Pancreas (tissue), 10 donors: Measurements from ENCODE around the gene ORAI1. TPM values are rescaled to one million over a fixed set of nuclear protein-coding genes. Genes with fewer than 3 reads are reported as not detected.
"Not testable (repeated sequence)": the region's sequence is repeated elsewhere in the genome, so short reads cannot be mapped to it uniquely, and the experiment has no call there.

Source experiments
- ATAC-seq, 4 donors: fragments of 200-7000 bp; cut with Tn5 transposase; one replicate each; pipeline versions ENCODE4 v1.8.0 to v1.9.1; 2020; ENCODE audit warnings: mild to moderate bottlenecking in 4 of 4, moderate library complexity in 4 of 4
- DNase-seq, 6 donors: peaks; one replicate each; pipeline ENCODE4 v3.0.0-alpha.2; 2020
- FAIRE-seq: peaks from 2 replicates; lab custom pipeline; 2012; peaks lifted over from hg19 to GRCh38; lab: Jason Lieb, UNC
- H3K27ac ChIP-seq, 4 donors: fragments of 200-600 bp; sonication (generic); 1 replicate in 3 of 4; 2 replicates in 1 of 4; pipeline versions ENCODE4 v1.5.0 to v1.8.0; 2020
- H3K27me3 ChIP-seq, 4 donors: fragments of 200-600 bp; one replicate each; pipeline ENCODE4 v1.8.0; 2021
- H3K36me3 ChIP-seq, 3 donors: fragments of 200-600 bp; sonication (generic) in 1 of 3; one replicate each; pipeline versions ENCODE4 v1.5.0 to v1.8.0; 2020 to 2021
- H3K4me1 ChIP-seq, 3 donors: fragments of 200-600 bp; one replicate each; pipeline ENCODE4 v1.8.0; 2021
- H3K4me3 ChIP-seq, 4 donors: fragments of 200-600 bp; sonication (generic) in 2 of 4; one replicate each; pipeline versions ENCODE4 v1.5.0 to v1.8.0; 2020 to 2021
- H3K9me3 ChIP-seq, 4 donors: fragments of 200-600 bp; one replicate each; pipeline ENCODE4 v1.8.0; 2021
- WGBS, 2 donors: extraction: QIAGEN DNeasy Blood & Tissue Kit; methylation state at CpG; one replicate each; pipeline ENCODE4 v1.1.7; 2013; 5-methylcytosine and 5-hydroxymethylcytosine counted together
- intact Hi-C, 3 donors: fragments of 100-400 bp; cut with DNase I; formaldehyde crosslinking; loops; one replicate each; pipeline versions ENCODE4 v1.11.1 to v1.14.2; 2022
- polyA plus RNA-seq, 2 donors: library from polyadenylated mRNA; stranded (reverse); fragments of 200-250 nt; gene quantifications; one replicate each; pipeline ENCODE4 v1.2.3, GENCODE V29; 2013
- total RNA-seq, 6 donors: library from RNA; stranded (reverse); fragmentation: NEBNext Ultra II Directional in 4 of 6; extraction: Animal tissue kit (Norgen Biotek cat#: 25700) in 4 of 6; gene quantifications; one replicate each; pipeline versions ENCODE4 v1.2.1 to v1.2.4, GENCODE V29; 2021 to 2023
- TF ChIP-seq, protein P1 (sequence below), 4 donors: fragments of 200-600 bp; sonication (generic) in 3 of 4; IDR thresholded peaks; one replicate each; pipeline versions ENCODE4 v1.5.0 to v1.8.0; 2021; ENCODE audit warnings: antibody characterized with exemption in 4 of 4
- donor health status: healthy with polysubstance abuse.
- donor health status: DM: no; HTN: no; CAD: no; lungs with moderate emphysema.
- donor health status: DM: no; HTN: no; CAD: no.
- donor health status: control.
- donor health status: control.
- donor health status: Bipolar disorder and iron deficiency.
- donor health status: DM: yes; HTN: yes; CAD: no.
- donor health status: DM: no; HTN: no; CAD: no.
- donor health status: DM: no; HTN: no; CAD: no.
- donor health status: DM: yes; HTN: yes; CAD: no.

The ORAI1 gene
- total and polyA plus RNA-seq, 8 donors: 2.7 to 11.3 (median 5.1) TPM

DNA sequence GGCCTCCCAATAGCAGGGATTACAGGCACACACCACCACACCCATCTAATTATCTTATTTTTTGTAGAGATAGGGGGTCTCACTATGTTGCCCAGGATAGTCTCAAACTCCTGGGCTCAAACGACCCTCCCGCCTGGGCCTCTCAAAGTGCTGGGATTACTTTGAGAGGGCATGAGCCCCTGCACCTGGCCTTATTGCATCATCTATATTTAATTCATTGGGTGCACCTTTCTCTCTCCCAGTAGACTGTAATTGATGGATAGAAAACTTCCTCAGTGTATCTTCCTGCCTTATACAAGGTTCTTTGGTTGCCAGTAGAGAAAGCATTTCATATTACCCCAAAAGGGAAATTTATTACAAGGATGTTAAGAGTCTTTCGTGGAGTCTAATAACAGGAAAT, 52.0 kb downstream of the ORAI1 start:
- WGBS, 2 donors: 78 to 84% methylated on average over 3 of the region's 3 CpGs
- Histone ChIP-seq H3K4me3 (no peak overlapping the region), H3K9me3 (no peaks in the 10 kb centered on the region), H3K27me3 (no peaks in the 10 kb centered on the region), H3K36me3 (no peaks in the 10 kb centered on the region), H3K4me1 (peaks cover 0 to 6% (median 5%) of the 10 kb centered on the region in 3 donors), H3K27ac (no peak overlapping the region)
- TF ChIP-seq, protein P1, sequence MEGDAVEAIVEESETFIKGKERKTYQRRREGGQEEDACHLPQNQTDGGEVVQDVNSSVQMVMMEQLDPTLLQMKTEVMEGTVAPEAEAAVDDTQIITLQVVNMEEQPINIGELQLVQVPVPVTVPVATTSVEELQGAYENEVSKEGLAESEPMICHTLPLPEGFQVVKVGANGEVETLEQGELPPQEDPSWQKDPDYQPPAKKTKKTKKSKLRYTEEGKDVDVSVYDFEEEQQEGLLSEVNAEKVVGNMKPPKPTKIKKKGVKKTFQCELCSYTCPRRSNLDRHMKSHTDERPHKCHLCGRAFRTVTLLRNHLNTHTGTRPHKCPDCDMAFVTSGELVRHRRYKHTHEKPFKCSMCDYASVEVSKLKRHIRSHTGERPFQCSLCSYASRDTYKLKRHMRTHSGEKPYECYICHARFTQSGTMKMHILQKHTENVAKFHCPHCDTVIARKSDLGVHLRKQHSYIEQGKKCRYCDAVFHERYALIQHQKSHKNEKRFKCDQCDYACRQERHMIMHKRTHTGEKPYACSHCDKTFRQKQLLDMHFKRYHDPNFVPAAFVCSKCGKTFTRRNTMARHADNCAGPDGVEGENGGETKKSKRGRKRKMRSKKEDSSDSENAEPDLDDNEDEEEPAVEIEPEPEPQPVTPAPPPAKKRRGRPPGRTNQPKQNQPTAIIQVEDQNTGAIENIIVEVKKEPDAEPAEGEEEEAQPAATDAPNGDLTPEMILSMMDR (IDR thresholded peaks at IDR 0.05): no peak
- no peak for ATAC-seq
- FAIRE-seq: no peak
- DNase-seq: no peak
- intact Hi-C loops: loop anchor here in 2 of 3 donors (5.0 to 10.0 kb wide), 3 partner anchors 51 to 184 kb away; partner anchors contain the start of gene ORAI1 (in 1 of the 2)

DNA sequence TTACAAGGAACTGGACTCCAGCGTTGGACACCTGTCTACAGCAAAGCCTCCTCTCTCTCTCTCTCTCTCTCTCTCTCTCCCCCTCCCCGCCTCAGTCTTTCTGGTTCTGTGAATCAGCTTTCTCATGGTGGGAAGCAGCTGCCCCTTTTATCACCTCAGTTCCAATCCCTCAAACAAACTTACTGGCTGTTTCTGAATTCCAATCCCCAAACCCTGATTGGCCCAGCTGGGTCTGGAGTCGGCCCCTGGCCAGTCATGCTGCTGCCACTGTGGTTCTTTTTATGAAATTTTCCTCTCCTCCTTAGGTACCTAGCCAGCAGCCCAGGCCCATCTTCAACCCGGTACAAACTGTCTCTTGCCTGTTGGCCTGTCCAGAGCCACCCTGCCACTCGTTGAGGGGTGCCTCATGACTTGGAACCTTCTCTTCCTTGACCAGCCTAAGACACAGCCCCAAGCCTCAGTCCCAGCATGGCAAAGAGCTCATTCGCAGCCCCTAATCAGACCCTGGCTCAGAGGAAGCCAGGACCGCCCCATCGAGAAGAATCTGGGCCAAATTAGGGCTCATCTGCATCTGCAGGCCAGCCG, 52.5 kb downstream of the ORAI1 start:
- ATAC-seq (peak in 1 of 4 donors; percentile 17), FAIRE-seq (no peak), DNase-seq (no peak)
- Histone ChIP-seq H3K36me3 (no peaks in the 10 kb centered on the region), H3K4me1 (peaks cover 0 to 1% (median under 1%) of the 10 kb centered on the region in 3 donors), H3K9me3 (no peaks in the 10 kb centered on the region), H3K4me3 (no peak overlapping the region), H3K27me3 (no peaks in the 10 kb centered on the region), H3K27ac (no peak overlapping the region)
- intact Hi-C loops: loop anchor here in 2 of 3 donors (5.0 to 10.0 kb wide), 3 partner anchors 52 to 184 kb away; partner anchors contain the start of gene ORAI1 (in 1 of the 2)
- TF ChIP-seq, protein P1 (IDR thresholded peaks at IDR 0.05): no peak
- 62 to 64% methylated on average over 9 of the region's 9 CpGs for WGBS, 2 donors

DNA sequence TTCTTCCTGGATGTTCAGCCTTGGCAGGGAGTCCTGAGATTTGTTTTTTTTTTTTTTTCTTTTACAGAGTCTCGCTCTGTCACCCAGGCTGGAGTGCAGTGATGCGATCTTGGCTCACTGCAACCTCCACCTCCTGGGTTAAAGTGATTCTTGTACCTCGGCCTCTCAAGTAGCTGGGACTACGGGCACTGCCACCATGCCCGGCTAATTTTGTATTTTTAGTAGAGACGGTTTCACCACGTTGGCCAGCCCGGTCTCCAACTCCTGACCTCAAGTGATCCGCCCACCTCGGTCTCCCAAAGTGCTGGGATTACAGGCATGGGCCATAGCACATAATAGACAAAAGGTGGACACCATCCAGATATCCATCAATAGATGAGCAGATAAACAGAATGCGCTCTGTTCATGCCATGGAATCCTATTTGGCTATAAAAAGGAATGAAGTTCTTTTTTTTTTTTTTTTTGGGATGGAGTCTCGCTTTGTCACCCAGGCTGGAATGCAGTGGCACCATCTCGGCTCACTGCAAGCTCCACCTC, 53.4 kb downstream of the ORAI1 start:
- not testable (repeated sequence) for FAIRE-seq

DNA sequence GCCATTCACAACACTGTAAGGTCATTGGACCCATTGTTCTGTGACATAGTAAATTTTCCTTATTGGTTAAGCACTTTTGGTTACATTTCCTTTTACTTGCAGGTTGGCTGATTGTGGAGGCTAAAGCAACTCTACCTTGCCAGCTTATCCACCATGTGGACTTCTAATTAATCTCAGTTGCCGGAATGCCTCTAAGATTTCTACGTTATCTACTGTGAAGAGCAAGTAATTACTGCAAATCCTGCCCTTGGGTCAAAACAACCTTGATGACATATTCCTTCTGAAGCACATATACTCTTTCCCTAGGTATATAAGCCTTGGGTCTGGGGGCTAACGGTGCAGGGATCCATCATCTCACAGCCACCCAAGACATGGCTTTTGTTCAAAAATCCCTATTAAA, 62.6 kb downstream of the ORAI1 start:
- no peak for FAIRE-seq
- Histone ChIP-seq H3K27me3 (no peaks in the 10 kb centered on the region), H3K4me1 (peaks cover 0 to 3% (median 0%) of the 10 kb centered on the region in 3 donors), H3K9me3 (no peaks in the 10 kb centered on the region), H3K4me3 (no peak overlapping the region), H3K27ac (no peak overlapping the region), H3K36me3 (no peaks in the 10 kb centered on the region)
- TF ChIP-seq, protein P1 (IDR thresholded peaks at IDR 0.05): no peak
- DNase-seq: no peak
- intact Hi-C loops: no loop called here
- WGBS, 2 donors: 46 to 48% methylated on average over 3 of the region's 3 CpGs
- ATAC-seq: no peak

More for the DNA sequence above, 53.4 kb downstream of the ORAI1 start:
- H3K27ac ChIP-seq: peak overlapping the region in 1 of 4 donors; percentile 2
- H3K36me3 ChIP-seq, H3K4me3 ChIP-seq, H3K4me1 ChIP-seq, ATAC-seq, H3K27me3 ChIP-seq, H3K9me3 ChIP-seq, DNase-seq: not testable (repeated sequence)
- 61 to 65% methylated on average over 13 of the region's 13 CpGs for WGBS, 2 donors
- intact Hi-C loops: loop anchor here (5.0 to 10.0 kb wide), 4 partner anchors 52 to 185 kb away; partner anchors contain the start of gene ORAI1 (in 1 of the 3)

DNA sequence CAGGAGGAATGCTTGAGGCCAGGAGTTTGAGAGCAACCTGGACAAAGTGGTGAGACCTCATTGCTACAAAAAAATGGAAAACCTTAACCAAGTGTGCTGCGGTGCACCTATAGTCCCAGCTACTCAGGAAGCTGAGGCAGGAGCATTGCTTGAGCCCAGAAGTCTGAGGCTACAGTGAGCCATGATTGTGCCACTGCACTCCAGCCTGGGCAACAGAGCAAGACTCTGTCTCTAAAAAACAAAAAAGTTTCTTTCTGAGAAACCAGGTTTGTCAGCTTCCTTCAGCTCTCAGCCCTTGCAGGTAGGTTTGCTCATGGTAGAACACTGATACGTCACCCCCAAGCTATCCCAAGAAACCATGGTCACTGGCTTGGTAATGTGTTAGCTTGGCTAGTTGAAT, 63.1 kb downstream of the ORAI1 start:
- ATAC-seq (no peak), FAIRE-seq (no peak), DNase-seq (no peak)
- no peak overlapping the region for H3K27ac ChIP-seq
- no peaks in the 10 kb centered on the region for H3K36me3 ChIP-seq
- H3K27me3 ChIP-seq: no peaks in the 10 kb centered on the region
- H3K9me3 ChIP-seq: no peaks in the 10 kb centered on the region
- H3K4me1 ChIP-seq: peaks cover 0 to 3% (median 0%) of the 10 kb centered on the region in 3 donors
- intact Hi-C loops: no loop called here
- TF ChIP-seq, protein P1 (IDR thresholded peaks at IDR 0.05): no peak
- H3K4me3 ChIP-seq: no peak overlapping the region
- 89 to 98% methylated on average over 2 of the region's 2 CpGs for WGBS, 2 donors

Other genes starting within 250 kb of the ORAI1 start
- 10 to 100 TPM; 11.6 to 22.8 (median 14.1) TPM for gene RNF34, start 226.4 kb upstream of the ORAI1 start, total RNA-seq
- gene RNF34, start 226.4 kb upstream of the ORAI1 start, polyA plus RNA-seq: 10 to 100 TPM; 13.4 to 19.1 TPM
- gene KDM2B, start 45.5 kb upstream of the ORAI1 start, total RNA-seq: 10 to 100 TPM in 3 of 6 donors, 1 to 10 TPM in 3; 7.4 to 21.7 (median 9.8) TPM
- gene KDM2B, start 45.5 kb upstream of the ORAI1 start, polyA plus RNA-seq: 10 to 100 TPM; 10.6 to 11.6 TPM
- gene MORN3, start 43.1 kb downstream of the ORAI1 start, total RNA-seq: under 1 TPM; 0.19 to 0.70 (median 0.46) TPM
- gene MORN3, start 43.1 kb downstream of the ORAI1 start, polyA plus RNA-seq: under 1 TPM; 0.49 to 0.99 TPM
- gene TMEM120B, start 86.2 kb downstream of the ORAI1 start, total RNA-seq: 10 to 100 TPM in 3 of 6 donors, 1 to 10 TPM in 3; 8.2 to 13.0 (median 10.0) TPM
- 10 to 100 TPM; 11.6 to 19.8 TPM for gene TMEM120B, start 86.2 kb downstream of the ORAI1 start, polyA plus RNA-seq
- gene RHOF, start 167.2 kb downstream of the ORAI1 start, total RNA-seq: 10 to 100 TPM in 1 of 6 donors, 1 to 10 TPM in 5; 3.6 to 12.6 (median 4.9) TPM
- 1 to 10 TPM; 2.8 to 5.6 TPM for gene RHOF, start 167.2 kb downstream of the ORAI1 start, polyA plus RNA-seq
- 10 to 100 TPM; 10.5 to 16.3 (median 12.2) TPM for gene SETD1B, start 177.5 kb downstream of the ORAI1 start, total RNA-seq
- gene SETD1B, start 177.5 kb downstream of the ORAI1 start, polyA plus RNA-seq: 10 to 100 TPM in 1 of 2 donors, 1 to 10 TPM in 1; 9.2 to 18.5 TPM
- 1 to 10 TPM in 5 of 6 donors, under 1 TPM in 1; 0.71 to 3.0 (median 1.9) TPM for gene HPD, start 232.3 kb downstream of the ORAI1 start, total RNA-seq
- gene HPD, start 232.3 kb downstream of the ORAI1 start, polyA plus RNA-seq: 1 to 10 TPM; 2.8 to 3.9 TPM